Measurements from ENCODE around the gene NDUFV1.
"Not testable (repeated sequence)": the region's sequence is repeated elsewhere in the genome, so short reads cannot be mapped to it uniquely, and the experiment has no call there.

GRCh38 chr11:67637441-67637840 lies 30.7 kb downstream of the NDUFV1 start:
- TF ChIP-seq, protein P1, sequence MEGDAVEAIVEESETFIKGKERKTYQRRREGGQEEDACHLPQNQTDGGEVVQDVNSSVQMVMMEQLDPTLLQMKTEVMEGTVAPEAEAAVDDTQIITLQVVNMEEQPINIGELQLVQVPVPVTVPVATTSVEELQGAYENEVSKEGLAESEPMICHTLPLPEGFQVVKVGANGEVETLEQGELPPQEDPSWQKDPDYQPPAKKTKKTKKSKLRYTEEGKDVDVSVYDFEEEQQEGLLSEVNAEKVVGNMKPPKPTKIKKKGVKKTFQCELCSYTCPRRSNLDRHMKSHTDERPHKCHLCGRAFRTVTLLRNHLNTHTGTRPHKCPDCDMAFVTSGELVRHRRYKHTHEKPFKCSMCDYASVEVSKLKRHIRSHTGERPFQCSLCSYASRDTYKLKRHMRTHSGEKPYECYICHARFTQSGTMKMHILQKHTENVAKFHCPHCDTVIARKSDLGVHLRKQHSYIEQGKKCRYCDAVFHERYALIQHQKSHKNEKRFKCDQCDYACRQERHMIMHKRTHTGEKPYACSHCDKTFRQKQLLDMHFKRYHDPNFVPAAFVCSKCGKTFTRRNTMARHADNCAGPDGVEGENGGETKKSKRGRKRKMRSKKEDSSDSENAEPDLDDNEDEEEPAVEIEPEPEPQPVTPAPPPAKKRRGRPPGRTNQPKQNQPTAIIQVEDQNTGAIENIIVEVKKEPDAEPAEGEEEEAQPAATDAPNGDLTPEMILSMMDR (conservative IDR thresholded peaks at IDR 0.05): not testable (repeated sequence)
- TF ChIP-seq ZFX (IDR thresholded peaks at IDR 0.05): not testable (repeated sequence)
